GM18868 (cell line): Measurements from ENCODE around the gene GYS1.
"Not testable (repeated sequence)": the region's sequence is repeated elsewhere in the genome, so short reads cannot be mapped to it uniquely, and the experiment has no call there.

ENCODE experiments used
- ATAC-seq: cut with Tn5 transposase; IDR thresholded peaks from one replicate; pipeline ENCODE4 v1.9.1; 2021; ENCODE audit warnings: mild to moderate bottlenecking, moderate library complexity; ENCODE audit not compliant: unreplicated experiment

Gene GYS1

DNA sequence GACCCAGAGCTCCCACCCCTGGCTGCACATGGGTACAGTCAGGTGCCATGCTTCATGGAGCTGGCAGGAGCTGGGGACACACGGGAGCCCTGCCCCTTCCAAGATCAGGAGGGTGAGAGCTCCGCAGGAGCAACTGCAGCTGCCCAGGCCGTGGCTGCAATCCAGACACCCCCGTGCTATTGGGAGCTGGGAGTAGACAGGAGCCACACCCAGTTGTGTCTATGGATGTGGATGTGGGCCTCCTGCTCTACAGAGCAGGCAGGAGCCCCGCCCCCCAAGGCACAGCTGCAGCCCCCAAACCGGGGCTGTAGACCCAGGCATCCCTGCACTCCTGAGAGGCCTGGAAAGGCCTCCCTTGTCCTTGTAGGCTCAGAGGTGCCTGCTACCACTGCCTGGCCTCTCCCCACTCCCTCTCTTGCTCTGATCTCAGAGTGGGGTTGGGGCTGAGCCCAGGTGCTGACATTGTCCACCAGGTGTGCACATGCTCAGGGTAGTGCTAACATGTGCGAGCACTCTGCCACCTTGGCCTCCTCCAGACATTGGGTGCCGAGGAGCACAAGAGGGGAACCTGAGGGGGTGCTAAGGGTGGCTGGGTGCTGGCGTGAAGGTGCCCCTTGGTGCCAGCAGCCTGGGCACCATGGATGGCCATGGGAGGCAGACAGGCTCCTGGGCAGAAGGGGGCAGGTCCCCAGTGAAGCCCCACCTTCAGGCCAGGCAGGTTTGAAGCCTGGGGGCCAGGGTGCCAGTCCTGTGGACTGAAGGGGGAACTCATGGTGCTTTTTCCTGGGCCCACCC, 46.4 kb downstream of the GYS1 start:
- no peak for ATAC-seq

DNA sequence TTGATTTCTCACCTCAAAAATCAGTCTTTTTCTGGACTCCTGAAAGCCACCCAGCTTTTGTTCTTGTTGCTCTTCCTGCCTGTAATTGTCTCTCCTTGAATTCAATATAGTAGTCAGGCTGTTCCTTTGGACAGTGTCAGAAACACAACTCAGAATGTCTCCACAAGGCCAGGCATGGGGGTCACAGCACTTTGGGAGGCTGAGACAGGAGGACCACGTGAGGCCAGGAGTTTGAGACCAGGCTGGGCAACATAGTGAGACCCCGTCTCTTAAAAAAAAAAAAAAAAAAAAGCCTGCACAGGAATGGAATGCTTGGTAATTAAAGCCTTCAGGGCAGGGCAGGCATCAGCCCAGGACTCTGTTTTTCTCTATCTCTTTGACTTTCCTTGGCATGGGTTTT, 47.3 kb downstream of the GYS1 start:
- no peak for ATAC-seq

DNA sequence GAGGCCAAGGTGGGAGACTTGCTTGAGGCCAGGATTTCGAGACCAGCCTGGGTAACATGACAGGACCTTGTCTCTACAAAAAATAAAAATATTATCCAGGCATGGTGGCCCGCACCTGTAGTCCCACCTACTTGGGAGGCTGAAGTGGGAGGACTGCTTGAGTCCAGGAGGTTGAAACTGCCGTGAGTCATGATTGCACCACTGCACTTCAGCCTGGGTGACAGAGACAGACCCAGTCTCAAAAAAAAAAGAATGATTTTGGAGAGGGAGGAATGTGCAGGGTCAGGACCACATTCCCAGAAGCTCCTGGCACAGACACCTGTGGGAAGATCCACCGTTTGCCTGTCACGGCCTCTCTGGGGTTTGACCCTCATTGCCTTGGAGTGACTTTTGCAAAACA, 47.7 kb downstream of the GYS1 start:
- ATAC-seq: no peak

DNA sequence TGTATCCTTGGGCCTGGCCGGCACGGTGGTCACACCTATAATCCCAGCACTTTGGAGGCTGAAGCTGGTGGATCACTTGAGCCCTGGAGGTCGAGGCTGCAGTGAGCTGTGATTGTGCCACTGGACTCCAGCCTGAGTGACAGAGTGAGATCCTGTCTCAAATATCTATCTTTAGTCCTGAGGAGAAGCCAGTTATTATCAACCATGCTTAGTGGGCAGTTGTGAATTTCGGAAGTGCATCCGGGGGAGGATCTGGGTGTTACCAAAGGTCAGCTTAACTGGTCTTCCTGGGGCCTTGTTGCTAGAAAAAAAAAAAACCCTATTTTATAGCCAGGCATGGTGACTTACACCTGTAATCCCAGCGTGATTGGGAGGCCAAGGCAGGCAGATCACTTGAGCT, 50.0 kb downstream of the GYS1 start:
- no peak for ATAC-seq

DNA sequence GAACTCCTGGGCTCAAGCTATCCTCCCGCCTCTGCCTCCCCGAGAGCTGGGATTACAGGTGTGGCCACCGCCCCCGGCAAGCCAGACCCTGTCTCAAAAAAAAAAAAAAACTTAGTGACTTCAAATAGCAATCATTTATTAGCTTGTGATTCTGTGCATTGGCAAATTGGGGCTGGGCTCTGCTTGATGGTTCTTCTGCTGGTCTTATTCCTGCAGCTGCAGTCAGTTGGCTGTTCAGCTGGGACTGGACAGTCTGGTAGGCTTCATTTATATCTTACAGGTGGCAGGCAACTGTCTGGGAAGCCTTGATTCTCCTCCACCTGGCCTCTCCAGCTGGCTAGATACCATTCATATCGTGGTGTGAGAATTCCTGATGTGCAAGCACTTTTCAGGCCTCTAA, 52.2 kb downstream of the GYS1 start:
- no peak for ATAC-seq

DNA sequence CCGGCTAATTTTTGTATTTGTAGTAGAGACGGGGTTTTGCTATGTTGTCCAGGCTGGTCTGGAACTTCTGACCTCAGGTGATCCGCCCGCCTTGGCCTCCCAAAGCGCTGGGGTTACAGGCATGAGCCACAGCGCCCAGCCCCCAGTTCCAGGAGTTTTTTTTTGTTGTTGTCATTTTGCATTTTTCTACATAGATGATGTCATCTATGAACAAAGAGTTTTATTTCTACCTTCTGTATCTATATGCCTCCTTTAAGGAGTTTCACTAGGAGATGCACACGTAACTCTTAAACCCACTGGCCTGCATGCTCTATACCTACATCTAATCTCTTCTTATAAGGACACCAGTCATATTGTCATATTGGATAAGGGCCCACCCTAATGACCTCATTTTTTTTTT, 54.9 kb downstream of the GYS1 start:
- ATAC-seq: no peak

DNA sequence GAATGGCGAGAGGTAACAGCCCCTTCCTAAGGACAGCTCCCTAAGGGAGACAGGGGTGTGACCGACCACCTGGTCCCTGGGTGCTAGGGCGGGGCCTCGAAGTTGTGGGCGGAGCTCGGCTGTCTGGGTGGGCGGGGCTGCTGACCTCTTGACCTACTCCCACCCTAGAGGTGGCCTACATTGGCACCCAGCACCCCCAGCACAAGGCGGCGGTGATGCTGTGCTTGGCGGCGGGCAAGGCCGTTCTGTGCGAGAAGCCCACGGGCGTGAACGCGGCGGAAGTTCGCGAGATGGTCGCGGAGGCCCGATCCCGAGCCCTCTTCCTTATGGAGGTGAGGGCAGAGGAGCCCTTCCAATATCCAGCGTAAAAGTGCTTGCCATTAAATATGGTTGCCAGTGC, 57.2 kb downstream of the GYS1 start:
- no peak for ATAC-seq

DNA sequence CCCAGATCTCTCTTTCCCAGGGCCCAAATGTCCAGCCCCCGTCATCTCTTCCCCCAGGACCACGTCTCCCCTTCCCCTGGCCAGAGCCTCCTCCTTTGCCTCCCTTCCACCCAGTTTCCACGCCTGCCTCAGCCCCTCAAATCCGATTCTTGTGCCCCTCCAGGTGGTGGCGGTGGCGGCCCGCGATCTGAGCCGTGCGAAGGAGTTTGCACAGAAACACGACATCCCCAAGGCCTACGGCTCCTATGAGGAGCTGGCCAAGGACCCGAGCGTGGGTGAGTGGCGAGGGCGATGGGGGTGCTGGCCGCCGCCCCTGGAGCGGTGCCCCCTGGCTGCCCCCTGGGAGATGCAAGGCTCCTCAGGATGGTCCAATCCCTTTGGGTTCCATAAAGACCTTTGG, 58.3 kb downstream of the GYS1 start:
- ATAC-seq: no peak

DNA sequence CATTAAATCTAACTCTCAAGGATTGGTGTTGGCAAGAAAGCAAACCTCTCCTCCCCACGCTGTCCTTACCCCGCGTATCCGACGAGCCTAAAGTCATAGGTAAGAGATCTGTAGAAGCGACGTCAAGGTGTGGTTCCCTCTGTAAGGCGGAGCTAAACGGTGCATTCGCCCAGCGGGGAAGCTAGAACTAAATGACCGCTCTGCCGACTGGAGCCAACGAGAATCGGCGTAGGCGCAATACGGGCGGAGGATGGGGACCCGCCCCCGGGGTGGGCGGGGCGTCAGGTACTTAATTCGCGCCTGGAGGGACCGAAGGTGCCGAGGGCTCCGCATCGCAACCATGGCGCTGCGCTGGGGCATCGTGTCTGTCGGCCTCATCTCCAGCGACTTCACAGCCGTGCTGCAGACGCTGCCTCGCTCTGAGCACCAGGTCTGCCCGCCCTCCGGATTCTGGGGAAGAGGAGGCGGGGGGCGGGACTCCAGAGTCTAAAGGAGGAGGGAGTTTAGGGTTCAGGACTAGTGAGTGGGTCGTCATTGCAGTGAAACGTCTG, 59.7 kb downstream of the GYS1 start, which contains the start of gene DHDH:
DHDH (plus strand) TSS at position 318 of the 551 bp plus-strand sequence; CDS start at position 341, 23 bp downstream.
- no peak for ATAC-seq

DNA sequence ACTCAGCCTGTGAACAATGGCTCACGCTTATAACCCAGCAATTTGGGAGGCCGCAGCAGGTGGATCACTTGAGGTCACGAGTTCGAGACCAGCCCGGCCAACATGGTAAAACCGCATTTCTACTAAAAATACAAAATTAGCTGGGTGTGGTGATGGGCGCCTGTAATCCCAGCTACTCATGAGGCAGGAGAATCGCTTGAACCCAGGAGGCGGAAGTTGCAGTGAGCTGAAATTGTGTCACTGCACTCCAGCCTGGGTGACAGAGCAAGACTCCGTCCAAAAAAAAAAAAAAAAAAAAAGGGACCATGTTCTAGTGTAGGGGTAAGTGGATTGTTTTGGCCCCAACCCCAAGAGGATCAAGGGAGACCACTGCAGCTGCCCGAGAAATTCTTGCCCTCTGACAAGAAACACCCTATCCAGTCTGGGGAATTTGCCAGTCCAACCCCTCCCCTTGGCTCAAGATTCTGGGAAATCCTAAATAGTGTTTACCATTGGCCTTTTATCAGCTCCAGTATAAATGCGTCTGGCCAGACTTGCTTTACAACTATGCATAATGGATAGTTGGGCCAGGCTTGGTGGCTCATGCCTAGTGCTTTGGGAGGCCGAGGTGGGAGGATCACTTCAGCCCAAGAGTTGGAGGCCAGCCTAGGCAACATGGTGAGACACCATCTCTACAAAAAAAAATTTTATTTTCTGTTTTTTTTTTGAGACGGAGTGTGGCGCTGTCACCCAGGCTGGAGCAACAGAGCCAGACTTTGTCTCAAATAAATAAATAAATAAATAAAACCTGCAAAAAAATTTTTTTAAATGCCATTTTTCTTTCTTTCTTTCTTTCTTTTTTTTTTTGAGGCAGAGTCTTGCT, 64.7 kb downstream of the GYS1 start:
- no peak for ATAC-seq

DNA sequence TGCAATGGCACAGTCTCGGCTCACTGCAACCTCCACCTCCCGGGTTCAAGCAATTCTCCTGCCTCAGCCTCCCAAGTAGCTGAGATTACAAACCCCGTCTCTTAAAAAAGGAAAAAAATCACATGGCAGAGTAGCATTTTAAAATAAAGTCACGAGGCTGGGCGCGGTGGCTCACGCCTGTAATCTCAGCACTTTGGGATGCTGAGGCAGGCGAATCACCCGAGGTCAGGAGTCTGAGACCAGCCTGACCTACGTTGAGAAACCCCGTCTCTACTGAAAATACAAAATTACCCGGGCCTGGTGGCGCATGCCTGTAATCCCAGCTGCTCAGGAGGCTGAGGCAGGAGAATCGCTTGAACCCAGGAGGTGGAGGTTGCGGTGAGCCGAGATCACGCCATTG, 65.4 kb downstream of the GYS1 start:
- not testable (repeated sequence) for ATAC-seq

DNA sequence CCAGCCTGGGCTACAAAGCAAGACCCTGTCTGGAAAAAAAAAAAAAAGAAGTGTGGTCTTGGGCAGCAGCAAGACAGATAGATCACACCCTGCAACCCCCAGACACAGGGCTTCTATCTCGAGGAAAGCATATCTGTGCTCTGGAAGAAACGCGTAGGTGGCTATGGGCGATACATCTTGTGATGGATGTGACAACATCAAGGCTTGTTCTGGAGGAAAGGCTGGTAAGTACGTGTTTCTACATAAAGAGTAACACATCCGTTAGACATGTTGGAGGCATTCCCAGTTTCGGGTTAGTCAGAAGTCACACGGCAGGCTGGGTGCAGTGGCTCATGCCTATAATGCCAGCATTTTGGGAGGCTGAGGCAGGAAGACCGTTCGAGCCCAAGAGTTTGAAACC, 66.2 kb downstream of the GYS1 start:
- ATAC-seq: no peak

DNA sequence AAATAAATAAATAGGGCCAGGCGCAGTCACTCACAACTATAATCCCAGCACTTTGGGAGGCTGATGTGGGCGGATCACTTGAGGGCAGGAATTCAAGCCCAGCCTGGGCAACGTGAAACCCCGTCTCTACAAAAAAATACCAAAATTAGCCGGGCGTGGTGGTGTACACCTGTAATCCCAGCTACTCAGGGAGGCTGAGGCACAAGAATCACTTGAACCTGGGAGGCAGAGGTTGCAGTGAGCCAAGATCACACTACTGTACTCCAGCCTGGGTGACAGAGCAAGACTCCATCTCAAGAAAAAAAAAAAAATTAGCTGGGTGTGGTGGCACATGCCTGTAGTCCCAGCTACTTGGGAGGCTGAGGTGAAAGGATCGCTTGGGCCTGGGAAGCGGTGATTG, 67.2 kb downstream of the GYS1 start:
- ATAC-seq: not testable (repeated sequence)

DNA sequence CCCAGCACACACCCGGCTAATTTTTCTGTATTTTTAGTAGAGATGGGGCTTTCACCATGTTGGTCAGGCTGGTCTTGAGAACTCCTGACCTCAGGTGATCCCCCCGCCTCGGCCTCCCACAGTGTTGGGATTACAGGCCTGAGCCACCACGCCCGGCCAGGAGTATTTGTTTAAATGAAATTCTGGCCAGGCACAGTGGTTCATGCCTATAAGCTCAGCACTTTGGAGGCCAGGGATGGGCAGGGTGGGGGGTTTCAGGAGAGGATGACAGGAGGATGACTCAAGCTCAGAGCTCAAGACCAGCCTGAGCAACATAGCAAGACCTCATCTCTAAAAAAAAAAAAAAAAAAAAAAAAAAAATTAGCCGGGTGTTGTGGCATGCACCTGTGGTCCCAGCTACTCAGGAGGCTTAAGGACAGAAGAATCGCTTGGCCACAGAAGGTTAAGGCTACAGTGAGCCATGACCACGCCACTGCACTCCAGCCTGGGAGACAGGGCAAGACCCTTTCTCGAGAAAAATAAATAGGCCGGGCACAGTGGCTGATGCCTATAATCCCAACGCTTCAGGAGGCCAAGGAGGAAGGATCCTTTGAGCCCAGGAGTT, 67.8 kb downstream of the GYS1 start:
- no peak for ATAC-seq

DNA sequence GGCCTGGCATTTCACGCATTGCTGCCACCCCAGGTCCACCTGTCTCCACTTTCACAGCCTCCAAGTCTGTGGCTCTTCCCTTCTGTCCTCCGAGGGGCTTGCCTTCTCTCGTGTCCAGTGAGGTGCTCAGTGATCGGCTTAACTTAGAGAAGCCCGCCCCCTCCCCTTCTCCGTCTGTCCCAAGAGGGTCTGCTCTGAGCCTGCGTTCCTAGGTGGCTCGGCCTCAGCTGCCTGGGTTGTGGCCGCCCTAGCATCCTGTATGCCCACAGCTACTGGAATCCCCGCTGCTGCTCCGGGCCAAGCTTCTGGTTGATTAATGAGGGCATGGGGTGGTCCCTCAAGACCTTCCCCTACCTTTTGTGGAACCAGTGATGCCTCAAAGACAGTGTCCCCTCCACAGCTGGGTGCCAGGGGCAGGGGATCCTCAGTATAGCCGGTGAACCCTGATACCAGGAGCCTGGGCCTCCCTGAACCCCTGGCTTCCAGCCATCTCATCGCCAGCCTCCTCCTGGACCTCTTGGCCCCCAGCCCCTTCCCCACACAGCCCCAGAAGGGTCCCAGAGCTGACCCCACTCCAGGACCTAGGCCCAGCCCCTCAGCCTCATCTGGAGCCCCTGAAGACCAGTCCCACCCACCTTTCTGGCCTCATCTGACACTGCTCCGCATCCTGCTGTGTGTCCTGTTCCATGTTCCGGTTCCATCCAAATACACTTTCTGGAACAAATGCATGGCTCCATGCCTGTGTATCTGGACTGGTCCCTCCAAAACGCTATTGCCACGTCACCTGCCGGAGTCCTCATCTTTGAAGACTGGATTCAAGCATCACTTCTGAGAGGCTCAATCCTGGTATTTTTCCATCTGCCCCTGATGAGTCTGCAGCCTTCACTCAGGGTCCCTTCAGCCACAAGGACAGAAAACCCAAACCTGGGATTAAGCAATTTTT, 70.3 kb downstream of the GYS1 start:
- no peak for ATAC-seq

DNA sequence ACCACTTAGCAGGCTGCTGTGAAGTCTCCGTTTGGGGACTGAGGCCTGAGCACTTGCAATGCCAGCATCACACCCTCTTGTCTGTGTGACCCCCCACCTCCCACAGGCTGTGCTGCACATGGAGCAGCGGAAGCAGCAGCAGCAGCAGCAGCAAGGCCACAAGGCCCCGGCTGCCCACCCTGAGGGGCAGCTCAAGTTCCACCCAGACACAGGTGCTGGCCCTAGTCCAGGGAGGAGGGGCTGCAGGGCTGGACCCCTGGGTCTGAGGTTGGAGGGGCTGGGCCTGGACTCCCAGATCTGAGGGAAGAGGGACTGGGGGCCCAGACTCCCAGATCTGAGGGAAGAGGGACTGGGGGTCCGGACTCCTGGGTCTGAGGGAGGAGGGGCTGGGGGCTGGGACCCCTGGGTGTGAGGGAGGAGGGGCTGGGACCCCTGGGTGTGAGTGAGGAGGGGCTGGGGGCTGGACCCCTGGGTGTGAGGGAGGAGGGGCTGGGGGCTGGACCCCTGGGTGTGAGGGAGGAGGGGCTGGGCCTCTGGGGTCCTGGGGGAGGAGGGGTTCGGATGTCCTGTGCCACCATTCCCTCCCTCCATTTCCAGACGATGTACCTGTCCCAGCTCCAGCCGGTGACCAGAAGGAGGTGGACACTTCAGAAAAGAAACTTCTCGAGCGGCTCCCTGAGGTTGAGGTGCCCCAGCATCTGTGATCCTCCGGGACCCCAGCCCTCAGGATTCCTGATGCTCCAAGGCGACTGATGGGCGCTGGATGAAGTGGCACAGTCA, 71.2 kb downstream of the GYS1 start:
- ATAC-seq: no peak

DNA sequence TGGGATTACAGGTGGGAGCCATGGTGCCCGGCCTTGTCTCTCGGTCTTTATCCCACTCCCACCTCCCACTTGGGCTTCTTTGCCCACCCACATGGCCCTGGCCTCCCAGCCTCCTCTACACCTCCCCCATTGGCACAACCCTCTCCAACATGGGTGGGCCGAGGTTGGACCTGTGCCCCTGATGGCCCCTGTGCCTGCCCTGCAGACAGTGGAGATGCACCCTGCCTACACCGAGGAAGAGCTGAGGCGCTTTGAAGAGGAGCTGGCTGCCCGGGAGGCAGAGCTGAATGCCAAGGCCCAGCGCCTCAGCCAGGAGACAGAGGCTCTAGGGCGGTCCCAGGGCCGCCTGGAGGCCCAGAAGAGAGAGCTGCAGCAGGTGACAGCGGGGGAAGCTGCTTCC, 72.2 kb downstream of the GYS1 start:
- ATAC-seq: no peak

DNA sequence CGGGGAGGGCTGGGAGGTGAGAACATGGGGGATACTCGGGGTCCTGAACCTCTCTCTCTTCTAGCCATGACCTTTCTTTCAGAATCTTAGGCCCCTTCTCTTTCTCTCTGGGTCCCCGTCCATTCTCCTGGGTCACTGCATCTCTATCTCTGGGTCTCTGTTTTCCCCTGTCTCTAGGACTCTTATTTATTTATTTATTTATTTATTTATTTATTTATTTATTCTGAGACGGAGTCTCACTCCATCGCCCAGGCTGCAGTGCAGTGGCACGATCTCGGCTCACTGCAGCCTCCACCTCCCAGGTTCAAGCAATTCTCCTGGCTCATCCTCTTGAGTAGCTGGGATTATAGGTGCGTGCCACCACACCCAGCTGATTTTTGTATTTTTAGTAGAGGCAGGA, 73.8 kb downstream of the GYS1 start:
- ATAC-seq: not testable (repeated sequence)

DNA sequence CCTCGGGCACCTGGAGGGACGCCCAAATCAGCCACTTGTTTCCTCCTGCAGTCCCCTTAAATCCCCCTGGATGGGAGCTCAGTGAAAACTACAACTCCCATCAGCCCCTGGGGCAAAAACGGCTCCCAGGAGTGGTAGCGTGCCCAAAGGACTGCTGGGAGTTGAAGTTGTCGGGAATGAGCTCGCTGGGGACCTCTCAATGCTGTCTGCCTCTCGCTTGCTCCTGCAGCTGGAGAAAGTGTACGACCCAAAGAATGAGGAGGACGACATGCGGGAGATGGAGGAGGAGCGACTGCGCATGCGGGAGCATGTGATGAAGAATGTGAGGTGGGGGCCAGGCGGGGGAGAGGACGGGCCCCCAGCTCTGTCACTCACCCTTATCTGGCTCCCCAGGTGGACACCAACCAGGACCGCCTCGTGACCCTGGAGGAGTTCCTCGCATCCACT, 74.3 kb downstream of the GYS1 start:
- ATAC-seq: no peak
